GM12872 (cell line): ENCODE data around the gene NAT16.

Experiments
- CTCF ChIP-seq: IDR thresholded peaks from 3 replicates; pipeline ENCODE4 v1.5.1; 2011; ENCODE audit warnings: low read depth, mild to moderate bottlenecking, low read length, moderate library complexity; ENCODE audit not compliant: insufficient read depth

The NAT16 gene

GRCh38 chr7:101172005-101172853, 7.9 kb downstream of the NAT16 start:
- TF ChIP-seq CTCF = no peak

DNA sequence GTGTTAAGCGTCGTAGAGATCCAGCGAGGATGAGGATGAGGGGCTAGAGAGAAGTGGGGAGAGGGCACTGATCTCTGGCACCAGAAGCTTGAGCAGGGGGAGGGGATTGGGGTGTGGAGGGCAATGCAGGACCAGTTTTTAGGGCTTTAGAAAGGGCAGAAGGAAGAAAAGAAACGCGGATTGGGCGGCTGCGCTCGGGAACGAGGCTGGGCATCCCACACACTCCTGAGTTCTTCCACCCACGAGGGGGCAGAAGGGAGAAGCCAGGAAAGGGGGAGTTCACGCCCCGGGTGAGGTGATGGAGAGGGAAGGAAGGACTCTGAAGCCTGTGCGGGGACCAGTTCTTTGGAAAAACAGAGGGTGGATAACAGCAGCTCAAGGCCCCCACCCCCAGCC, 8.7 kb downstream of the NAT16 start:
- 0 out of 3 replicates have a peak, but pooled peaks have one; percentile 1 for TF ChIP-seq CTCF

- no peak for TF ChIP-seq CTCF
These were observed 9.3 kb downstream of the NAT16 start for GRCh38 chr7:101170617-101171441.

DNA sequence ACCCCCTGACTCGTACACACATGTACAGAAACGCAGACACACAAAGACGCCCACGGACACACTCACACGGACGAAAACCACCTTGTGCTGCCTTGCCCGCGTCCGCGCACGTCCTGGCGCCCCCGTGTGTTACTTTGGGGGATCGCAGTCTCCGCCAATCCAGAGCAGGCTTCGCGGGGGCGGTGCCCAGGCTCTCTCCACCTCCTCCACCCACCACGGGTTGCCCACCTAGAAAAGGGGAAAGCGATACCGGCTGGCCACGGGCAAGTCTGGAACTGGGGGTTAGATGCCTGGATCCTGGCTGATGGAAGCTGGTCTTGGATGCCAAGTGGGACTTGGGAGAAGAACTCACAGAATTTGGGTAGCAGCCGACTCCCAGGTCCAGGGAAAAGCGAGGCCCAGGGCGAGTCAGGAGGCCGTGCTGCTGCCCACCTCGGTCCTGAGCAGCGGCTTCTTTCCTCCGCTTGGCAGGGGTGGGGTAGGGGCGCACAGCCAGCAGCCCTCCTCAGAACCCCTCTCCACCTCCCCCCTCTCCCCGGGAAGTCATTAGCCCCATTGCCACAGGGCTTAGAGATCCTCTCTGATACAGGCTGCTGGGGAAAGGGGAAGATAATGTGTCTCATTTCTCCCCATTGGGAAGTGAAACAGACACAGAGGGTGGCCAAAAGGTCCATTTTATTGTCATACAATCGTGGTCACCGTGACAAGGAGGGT, 10.1 kb downstream of the NAT16 start:
- TF ChIP-seq CTCF = peak; percentile 98

DNA sequence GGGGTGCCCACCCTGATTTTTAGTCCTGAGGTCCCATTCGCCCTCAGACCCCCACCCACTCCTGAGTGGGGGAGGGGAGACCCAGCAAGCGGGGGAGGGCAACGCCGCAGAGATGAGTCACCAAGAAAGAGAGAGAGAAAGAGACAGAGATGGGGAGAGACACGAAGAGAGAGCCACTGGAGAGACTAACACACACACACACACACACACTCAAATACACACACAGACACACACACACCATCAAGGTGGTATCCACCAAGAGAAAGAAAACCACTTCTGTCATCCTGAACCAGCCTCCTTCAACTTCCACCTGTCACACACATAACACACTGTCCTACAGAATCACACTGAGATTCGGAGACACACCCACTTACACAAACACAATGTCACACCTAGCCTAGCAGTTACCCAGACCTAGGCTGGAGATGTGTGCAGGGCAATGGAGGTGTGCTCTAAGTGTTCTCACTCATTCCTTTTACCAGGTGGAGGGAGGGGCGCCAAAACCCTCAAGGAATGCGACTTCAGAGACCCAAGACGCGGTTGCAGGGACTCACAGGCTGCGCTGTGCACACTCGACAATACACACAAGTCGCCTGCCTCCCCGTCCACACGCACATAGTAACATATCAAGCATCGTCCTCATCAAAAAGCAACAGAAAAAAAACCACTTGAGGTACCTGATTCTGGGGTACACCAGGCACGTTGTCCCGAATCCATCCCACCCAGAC, 10.8 kb downstream of the NAT16 start:
- no peak for TF ChIP-seq CTCF

- no peak for TF ChIP-seq CTCF
These were observed 11.6 kb downstream of the NAT16 start for GRCh38 chr7:101168412-101169049.
